Heart left ventricle (tissue), 16 donors: ENCODE results near the gene DR1. TPM values are rescaled to one million over a fixed set of nuclear protein-coding genes. Genes with fewer than 3 reads are reported as not detected.

ENCODE experiments used
- ATAC-seq, 4 donors: fragments of 200-7000 bp; cut with Tn5 transposase; one replicate each; pipeline ENCODE4 v1.9.1; 2020 to 2022; ENCODE audit warnings: moderate library complexity in 4 of 4, mild to moderate bottlenecking in 3 of 4, moderate number of reproducible peaks in 1 of 4
- DNase-seq, 5 donors: peaks; one replicate each; pipeline ENCODE4 v3.0.0-alpha.2; 2020
- H3K27ac ChIP-seq, 12 donors: fragments of 200-600 bp; sonication (generic) in 4 of 12; one replicate each; pipeline versions ENCODE4 v1.5.0 to v1.8.0; 2016 to 2022; ENCODE audit warnings: mild to moderate bottlenecking in 2 of 12
- H3K27me3 ChIP-seq, 9 donors: fragments of 200-600 bp; sonication (generic) in 2 of 9; one replicate each; pipeline versions ENCODE4 v1.5.1 to v1.8.0; 2016 to 2022; ENCODE audit warnings: mild to moderate bottlenecking in 3 of 9
- H3K36me3 ChIP-seq, 9 donors: fragments of 200-600 bp; sonication (generic) in 2 of 9; one replicate each; pipeline versions ENCODE4 v1.5.0 to v1.8.0; 2018 to 2022; ENCODE audit warnings: mild to moderate bottlenecking in 2 of 9
- H3K4me1 ChIP-seq, 12 donors: fragments of 200-600 bp; sonication (generic) in 4 of 12; one replicate each; pipeline versions ENCODE4 v1.5.0 to v1.8.0; 2016 to 2022; ENCODE audit warnings: mild to moderate bottlenecking in 3 of 12
- H3K4me3 ChIP-seq, 12 donors: fragments of 200-600 bp; sonication (generic) in 4 of 12; one replicate each; pipeline versions ENCODE4 v1.5.0 to v1.8.0; 2017 to 2022; ENCODE audit warnings: mild to moderate bottlenecking in 9 of 12, moderate library complexity in 4 of 12
- H3K9me3 ChIP-seq, 12 donors: fragments of 200-600 bp; sonication (generic) in 4 of 12; one replicate each; pipeline versions ENCODE4 v1.5.0 to v1.8.0; 2016 to 2022; ENCODE audit warnings: mild to moderate bottlenecking in 1 of 12
- POLR2A ChIP-seq, 2 donors: fragments of 450-650 bp; IDR thresholded peaks; one replicate each; pipeline ENCODE4 v1.6.1; 2017; ENCODE audit warnings: antibody characterized with exemption in 2 of 2, mild to moderate bottlenecking in 2 of 2, moderate library complexity in 2 of 2
- whole genome bisulfite sequencing, 4 donors: extraction: QIAGEN DNeasy Blood & Tissue Kit in 2 of 4; methylation state at CpG; one replicate each; pipeline versions ENCODE4 v1.1.5 to v1.1.7; 2013 to 2018; 5-methylcytosine and 5-hydroxymethylcytosine counted together
- intact Hi-C, 10 donors: fragments of 100-400 bp; cut with DNase I; formaldehyde crosslinking; loops; one replicate each; pipeline versions ENCODE4 v1.11.1 to v1.14.2; 2022
- polyA plus RNA-seq, 2 donors: library from polyadenylated mRNA; stranded (reverse); fragments of 200-250 nt; gene quantifications; one replicate each; pipeline ENCODE4 v1.2.3, GENCODE V29; 2013
- total RNA-seq, 9 donors: library from RNA; depleted of rRNA in 2 of 9; stranded (reverse); fragments of >200 nt in 2 of 9; fragmentation: NEBNext Ultra II Directional in 3 of 9; extraction: Animal tissue kit (Norgen Biotek cat#: 25700) in 3 of 9; gene quantifications; one replicate each; pipeline versions ENCODE4 v1.1.0 to v1.2.4, GENCODE V29; 2016 to 2023
- TF ChIP-seq, protein P1 (sequence below), 12 donors: fragments of 200-600 bp; sonication (generic) in 4 of 12; IDR thresholded peaks; one replicate each; pipeline versions ENCODE4 v1.5.0 to v1.8.0; 2018 to 2022; ENCODE audit warnings: antibody characterized with exemption in 12 of 12, mild to moderate bottlenecking in 5 of 12
- donor health status: ischemic (EF 13 %, LVEDD 7.1; RV severe dilation, severe dysfunction).
- donor health status: healthy with polysubstance abuse.
- donor health status: DM: no; HTN: yes; CAD: no.
- donor health status: DM: no; HTN: no; CAD: no.
- donor health status: ischemic (EF 25% LVEDD 6.9; RV normal size, moderate dysfunction).
- donor health status: ischemic (EF 25% LVEDD 5.7; RV mildly dilated, moderate dysfunction).
- donor health status: healthy.
- donor health status: DM: yes; HTN: yes; CAD: no.
- donor health status: ischemic (EF 35%, LVEDD 5.7; RV mildly dilated, moderate dysfunction).
- donor health status: nonischemic (EF 11% LVEDD 7.7; RV severe dilation, severe dysfunction).
- donor health status: DM: yes; HTN: yes; CAD: no.
- donor health status: PGD.
- donor health status: ischemic (EF 29% LVEDD 5.4; RV normal size, mild dysfunction).
- donor health status: nonischemic (EF 23%, LVEDD 6.1; RV moderate dilation, normal function).

DR1 gene
- total and polyA plus RNA-seq, 11 donors, result 4.6 to 45.1 (median 33.4) TPM

DNA sequence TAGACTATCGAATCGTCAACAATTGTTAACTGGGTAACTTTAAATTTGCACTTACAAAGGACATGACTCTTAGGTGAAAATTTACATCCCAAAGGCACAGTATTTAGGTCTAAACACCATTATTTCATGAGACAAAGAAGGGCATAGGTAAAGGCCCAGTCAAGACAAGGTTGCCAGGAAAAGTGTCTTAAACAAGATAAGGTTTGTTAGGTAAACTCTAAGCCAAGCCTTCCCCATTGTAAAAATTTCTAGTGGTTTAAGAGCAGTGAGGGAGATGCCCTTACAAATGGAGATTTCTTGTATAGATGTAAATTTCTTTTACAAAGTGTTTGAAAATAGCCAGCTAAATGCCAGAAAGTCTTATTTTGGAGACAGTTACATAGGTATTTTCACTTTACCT, 65.3 kb downstream of the DR1 start:
- H3K9me3 ChIP-seq, result peaks cover 0 to 8% (median 0%) of the 10 kb centered on the region in 12 donors
- intact Hi-C loops, result no loop called here
- ATAC-seq (no peak), DNase-seq (no peak)
- no peak overlapping the region for H3K4me3 ChIP-seq
- WGBS, 4 donors, result 57 to 83% (median 78%) methylated on average over 2 of the region's 2 CpGs
- no peaks in the 10 kb centered on the region for H3K36me3 ChIP-seq
- H3K4me1 ChIP-seq, result peaks cover 0 to 17% (median 3%) of the 10 kb centered on the region in 12 donors
- H3K27me3 ChIP-seq, result no peaks in the 10 kb centered on the region
- TF ChIP-seq, protein P1, sequence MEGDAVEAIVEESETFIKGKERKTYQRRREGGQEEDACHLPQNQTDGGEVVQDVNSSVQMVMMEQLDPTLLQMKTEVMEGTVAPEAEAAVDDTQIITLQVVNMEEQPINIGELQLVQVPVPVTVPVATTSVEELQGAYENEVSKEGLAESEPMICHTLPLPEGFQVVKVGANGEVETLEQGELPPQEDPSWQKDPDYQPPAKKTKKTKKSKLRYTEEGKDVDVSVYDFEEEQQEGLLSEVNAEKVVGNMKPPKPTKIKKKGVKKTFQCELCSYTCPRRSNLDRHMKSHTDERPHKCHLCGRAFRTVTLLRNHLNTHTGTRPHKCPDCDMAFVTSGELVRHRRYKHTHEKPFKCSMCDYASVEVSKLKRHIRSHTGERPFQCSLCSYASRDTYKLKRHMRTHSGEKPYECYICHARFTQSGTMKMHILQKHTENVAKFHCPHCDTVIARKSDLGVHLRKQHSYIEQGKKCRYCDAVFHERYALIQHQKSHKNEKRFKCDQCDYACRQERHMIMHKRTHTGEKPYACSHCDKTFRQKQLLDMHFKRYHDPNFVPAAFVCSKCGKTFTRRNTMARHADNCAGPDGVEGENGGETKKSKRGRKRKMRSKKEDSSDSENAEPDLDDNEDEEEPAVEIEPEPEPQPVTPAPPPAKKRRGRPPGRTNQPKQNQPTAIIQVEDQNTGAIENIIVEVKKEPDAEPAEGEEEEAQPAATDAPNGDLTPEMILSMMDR (IDR thresholded peaks at IDR 0.05), result no peak
- TF ChIP-seq POLR2A (IDR thresholded peaks at IDR 0.05), result no peak
- no peak overlapping the region for H3K27ac ChIP-seq

DNA sequence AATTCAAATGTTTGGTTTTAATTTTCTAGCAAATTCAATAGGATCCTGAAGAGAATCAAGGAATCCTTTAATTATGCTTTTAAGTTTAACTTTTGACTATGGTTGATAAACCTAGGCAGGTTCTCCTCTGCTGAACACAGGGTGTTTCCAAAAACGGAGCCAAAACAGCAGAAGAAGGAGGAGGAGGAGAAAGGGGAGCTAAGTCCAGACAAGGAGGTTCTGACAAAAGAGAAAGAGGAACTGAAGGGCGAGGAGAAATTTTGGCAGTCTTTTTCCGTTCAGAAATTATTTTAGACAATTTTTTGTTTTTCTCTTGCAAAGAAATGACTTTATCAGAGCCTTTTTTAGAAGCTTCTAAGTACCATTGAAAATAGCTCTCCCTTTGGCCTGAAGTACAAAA, 69.0 kb downstream of the DR1 start:
- Histone ChIP-seq H3K4me1 (peaks cover 0 to 17% (median 3%) of the 10 kb centered on the region in 12 donors), H3K4me3 (peak overlapping the region in 8 of 12 donors; percentile 5 to 45 (median 24)), H3K27ac (peak overlapping the region in 8 of 12 donors; percentile 15 to 59 (median 34)), H3K27me3 (no peaks in the 10 kb centered on the region), H3K36me3 (no peaks in the 10 kb centered on the region), H3K9me3 (no peaks in the 10 kb centered on the region)
- TF ChIP-seq POLR2A (IDR thresholded peaks at IDR 0.05), result no peak
- TF ChIP-seq, protein P1 (IDR thresholded peaks at IDR 0.05), result no peak
- ATAC-seq (no peak), DNase-seq (no peak)
- WGBS, 4 donors, result 29 to 45% (median 40%) methylated on average over 3 of the region's 3 CpGs
- intact Hi-C loops, result no loop called here

DNA sequence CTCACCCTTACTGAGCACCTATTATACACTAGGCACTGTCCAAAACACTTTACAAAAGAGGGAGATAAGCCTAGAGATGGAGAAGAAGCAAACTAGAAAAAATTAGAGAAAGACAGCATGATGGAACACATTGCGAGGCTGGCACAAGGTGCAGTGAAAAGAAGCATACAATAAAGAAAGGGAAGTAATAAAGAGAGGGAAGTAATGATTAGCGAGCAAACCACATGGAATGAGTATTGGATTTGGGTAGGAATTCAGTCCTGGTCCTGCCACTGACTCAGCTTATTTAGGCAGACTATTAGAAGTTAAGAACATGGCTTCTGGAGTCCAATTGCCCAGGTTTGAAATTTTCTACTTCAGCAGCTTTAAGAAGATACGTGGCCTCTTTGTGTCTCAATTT, 69.6 kb downstream of the DR1 start:
- H3K27me3 ChIP-seq, result no peaks in the 10 kb centered on the region
- WGBS, 4 donors, result 79 to 84% (median 80%) methylated on average over 3 of the region's 3 CpGs
- intact Hi-C loops, result no loop called here
- H3K4me3 ChIP-seq, result peak overlapping the region in 5 of 12 donors; percentile 17 to 45 (median 35)
- H3K36me3 ChIP-seq, result no peaks in the 10 kb centered on the region
- ATAC-seq (no peak), DNase-seq (no peak)
- no peaks in the 10 kb centered on the region for H3K9me3 ChIP-seq
- H3K27ac ChIP-seq, result peak overlapping the region in 7 of 12 donors; percentile 16 to 59 (median 36)
- TF ChIP-seq POLR2A (IDR thresholded peaks at IDR 0.05), result no peak
- TF ChIP-seq, protein P1 (IDR thresholded peaks at IDR 0.05), result no peak
- H3K4me1 ChIP-seq, result peaks cover 0 to 17% (median 3%) of the 10 kb centered on the region in 12 donors

DNA sequence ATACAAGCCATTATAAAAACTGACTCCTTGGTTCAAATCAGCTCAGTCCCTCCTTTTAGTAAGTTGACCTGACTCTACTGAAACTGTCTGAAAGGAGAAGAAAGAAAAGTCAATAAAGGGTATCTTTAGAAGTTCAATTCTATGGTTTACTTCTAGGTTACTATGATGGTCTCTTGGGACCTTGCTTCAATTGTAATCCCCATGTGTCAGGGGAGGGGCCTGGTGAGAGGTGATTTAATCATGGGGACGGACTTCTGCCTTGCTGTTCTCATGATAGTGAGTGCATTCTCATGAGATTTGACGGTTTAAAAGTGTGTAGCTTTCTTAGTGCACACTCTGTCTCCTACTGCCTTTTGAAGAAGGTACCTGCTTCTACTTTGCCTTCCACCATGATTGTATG, 70.5 kb downstream of the DR1 start:
- Histone ChIP-seq H3K4me3 (no peak overlapping the region), H3K36me3 (no peaks in the 10 kb centered on the region), H3K27me3 (no peaks in the 10 kb centered on the region), H3K4me1 (peaks cover 0 to 17% (median 3%) of the 10 kb centered on the region in 12 donors), H3K9me3 (no peaks in the 10 kb centered on the region), H3K27ac (no peak overlapping the region)
- DNase-seq, result no peak
- TF ChIP-seq POLR2A (IDR thresholded peaks at IDR 0.05), result no peak
- TF ChIP-seq, protein P1 (IDR thresholded peaks at IDR 0.05), result no peak
- WGBS, 4 donors, result 83 to 94% (median 88%) methylated on average over 2 of the region's 2 CpGs
- intact Hi-C loops, result no loop called here
- no peak for ATAC-seq

Other genes starting within 250 kb of the DR1 start
- 10 to 100 TPM; 36.5 to 95.3 (median 55.0) TPM for gene TMED5, start 165.5 kb upstream of the DR1 start, total RNA-seq
- 10 to 100 TPM in 1 of 2 donors, 1 to 10 TPM in 1; 9.2 to 68.8 TPM for gene TMED5, start 165.5 kb upstream of the DR1 start, polyA plus RNA-seq
- 1 to 10 TPM; 1.9 to 8.9 (median 4.2) TPM for gene CCDC18, start 165.2 kb upstream of the DR1 start, total RNA-seq
- gene CCDC18, start 165.2 kb upstream of the DR1 start, polyA plus RNA-seq, result 1 to 10 TPM; 1.7 to 2.5 TPM
- 10 to 100 TPM; 20.5 to 38.8 (median 25.5) TPM for gene FNBP1L, start 102.2 kb downstream of the DR1 start, total RNA-seq
- 10 to 100 TPM; 12.4 to 14.2 TPM for gene FNBP1L, start 102.2 kb downstream of the DR1 start, polyA plus RNA-seq